RWPE2 (cell line): Measurements from ENCODE around the gene INPP5B.
"Not testable (repeated sequence)": the region's sequence is repeated elsewhere in the genome, so short reads cannot be mapped to it uniquely, and the experiment has no call there.

ENCODE experiments used
- ATAC-seq: fragments of 200-7000 bp; cut with Tn5 transposase; 3 replicates; pipeline ENCODE4 v1.9.1; 2021; ENCODE audit warnings: low read depth
- DNase-seq: peaks from one replicate; pipeline ENCODE4 v3.0.0-alpha.2; 2020; ENCODE audit warnings: low spot score
- H3K27ac ChIP-seq: fragments of 450-650 bp; 2 replicates; pipeline ENCODE4 v1.5.1; 2017; ENCODE audit warnings: mild to moderate bottlenecking; ENCODE audit not compliant: poor library complexity, severe bottlenecking
- H3K27me3 ChIP-seq: fragments of 250-450 bp; sonication (Bioruptor Pico); 2 replicates; pipeline ENCODE4 v1.5.1; 2021; ENCODE audit warnings: mild to moderate bottlenecking, moderate library complexity; ENCODE audit not compliant: insufficient read depth, poor library complexity, severe bottlenecking
- H3K36me3 ChIP-seq: fragments of 250-450 bp; sonication (Bioruptor Pico); 2 replicates; pipeline ENCODE4 v1.5.1; 2020; ENCODE audit warnings: low read depth, mild to moderate bottlenecking, moderate library complexity
- H3K4me1 ChIP-seq: fragments of 250-450 bp; sonication (Bioruptor Pico); 2 replicates; pipeline ENCODE4 v1.5.1; 2021; ENCODE audit warnings: mild to moderate bottlenecking, moderate library complexity; ENCODE audit not compliant: insufficient read depth, poor library complexity, severe bottlenecking
- H3K4me3 ChIP-seq: fragments of 250-450 bp; sonication (Bioruptor Pico); 2 replicates; pipeline ENCODE4 v1.5.1; 2021; ENCODE audit warnings: mild to moderate bottlenecking, moderate library complexity; ENCODE audit not compliant: severe bottlenecking
- H3K9me3 ChIP-seq: fragments of 250-450 bp; sonication (Bioruptor Pico); 2 replicates; pipeline ENCODE4 v1.5.1; 2021; ENCODE audit warnings: mild to moderate bottlenecking, moderate library complexity; ENCODE audit not compliant: severe bottlenecking
- CTCF ChIP-seq: fragments of 450-650 bp; IDR thresholded peaks from one replicate; pipeline ENCODE4 v1.5.1; 2017; ENCODE audit warnings: mild to moderate bottlenecking, moderate library complexity; ENCODE audit not compliant: poor library complexity, severe bottlenecking

Gene INPP5B

DNA sequence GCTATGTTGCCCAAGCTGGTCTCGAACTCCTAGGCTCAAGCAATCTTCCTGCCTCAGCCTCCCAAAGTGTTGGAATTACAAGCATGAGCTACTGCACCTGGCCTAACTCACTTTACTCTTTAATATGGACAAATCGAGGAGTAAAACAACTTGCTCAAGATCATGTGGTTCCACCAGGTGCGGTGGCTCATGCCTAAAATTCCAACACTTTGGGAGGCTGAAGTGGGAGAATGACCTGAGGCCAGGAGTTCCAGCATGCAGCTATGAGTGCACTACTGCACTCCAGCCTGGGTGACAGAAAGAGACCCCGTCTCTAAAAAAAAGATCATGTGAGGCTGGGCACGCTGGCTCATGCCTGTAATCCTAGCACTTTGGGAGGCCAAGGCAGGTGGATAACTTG is 2.0 kb downstream of the INPP5B start:
- Histone ChIP-seq H3K27ac (no peak overlapping the region), H3K4me1 (no peaks in the 10 kb centered on the region), H3K4me3 (no peak overlapping the region), H3K36me3 (no peaks in the 10 kb centered on the region), H3K27me3 (no peaks in the 10 kb centered on the region), H3K9me3 (no peaks in the 10 kb centered on the region)
- no peak for DNase-seq
- no peak for TF ChIP-seq CTCF
- no peak for ATAC-seq

DNA sequence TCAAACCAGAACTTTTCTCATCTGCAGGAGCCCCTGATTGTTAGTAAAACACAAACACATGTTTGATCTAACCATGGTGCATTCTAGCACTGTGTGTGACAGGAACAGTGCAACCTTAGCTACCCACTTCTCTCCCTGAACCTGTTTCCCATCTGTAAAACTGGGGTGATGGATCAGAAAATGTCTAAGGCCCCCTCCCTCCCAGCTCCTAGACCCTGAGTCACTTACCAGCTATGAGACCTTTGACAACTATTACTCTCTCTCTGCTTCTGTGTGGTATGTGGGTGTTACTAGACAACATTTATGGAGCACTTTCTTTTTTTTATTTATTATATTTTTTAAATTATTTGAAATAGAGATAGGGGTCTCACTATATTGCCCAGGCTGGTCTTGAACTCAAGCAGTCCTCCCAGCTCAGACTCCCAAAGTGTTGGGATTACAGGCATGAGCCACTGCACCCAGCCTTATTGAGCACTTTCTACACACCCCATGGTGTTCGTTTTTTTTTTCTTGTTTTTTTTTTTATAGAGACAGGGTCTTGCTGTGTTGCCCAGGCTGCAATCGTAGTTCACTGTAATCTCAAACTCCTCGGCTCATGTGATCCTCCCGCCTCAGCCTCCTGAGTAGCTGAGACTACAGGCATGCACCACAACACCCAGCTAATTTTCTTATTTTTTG is 2.6 kb downstream of the INPP5B start:
- Histone ChIP-seq H3K36me3 (no peaks in the 10 kb centered on the region), H3K9me3 (no peaks in the 10 kb centered on the region), H3K4me1 (no peaks in the 10 kb centered on the region), H3K4me3 (no peak overlapping the region), H3K27me3 (no peaks in the 10 kb centered on the region), H3K27ac (no peak overlapping the region)
- no peak for TF ChIP-seq CTCF
- peak; percentile 26; the same call in 1 of the 3 replicates for ATAC-seq
- no peak for DNase-seq

DNA sequence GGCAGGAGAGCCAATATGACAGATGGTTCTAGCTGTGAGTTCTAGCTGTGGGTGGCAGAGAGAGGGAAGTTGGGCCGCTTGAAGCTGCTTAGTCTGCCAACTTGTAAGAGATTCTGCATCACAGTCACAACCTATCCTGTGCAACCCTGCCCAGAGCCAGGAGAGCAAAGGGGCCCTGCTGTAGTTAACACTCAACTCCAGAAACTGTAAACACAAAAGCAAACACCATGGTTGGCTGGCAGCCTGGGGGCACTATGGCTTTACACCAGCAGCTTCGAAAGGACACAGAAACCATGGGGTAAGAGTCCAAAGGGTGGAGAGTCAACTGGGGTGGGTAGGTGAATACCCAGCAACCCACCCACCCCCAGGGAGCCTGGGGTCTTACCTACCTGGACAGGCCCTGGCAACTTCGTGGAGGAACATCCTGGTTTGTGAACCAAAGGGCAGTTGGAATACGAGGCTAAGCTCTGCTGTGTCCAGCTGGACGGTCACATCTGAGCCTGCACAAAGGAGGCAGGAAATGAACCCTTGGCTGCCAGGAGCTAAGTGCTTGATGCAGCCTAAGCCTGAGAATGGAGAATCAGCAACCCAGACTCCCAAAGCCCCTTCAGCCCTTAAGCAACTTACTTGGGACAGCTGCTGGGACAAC is 6.4 kb downstream of the INPP5B start:
- no peak overlapping the region for H3K27ac ChIP-seq

GRCh38 chr1:37936760-37937159 is 10.1 kb downstream of the INPP5B start:
- not testable (repeated sequence) for DNase-seq, H3K4me3 ChIP-seq, H3K27me3 ChIP-seq, H3K27ac ChIP-seq, H3K36me3 ChIP-seq, ATAC-seq, H3K4me1 ChIP-seq, H3K9me3 ChIP-seq

More for the DNA sequence above, 6.4 kb downstream of the INPP5B start:
- no peaks in the 10 kb centered on the region for H3K36me3 ChIP-seq
- no peaks in the 10 kb centered on the region for H3K9me3 ChIP-seq
- ATAC-seq (no peak), DNase-seq (no peak)
- no peak for TF ChIP-seq CTCF
- H3K27me3 ChIP-seq: no peaks in the 10 kb centered on the region
- H3K4me3 ChIP-seq: no peak overlapping the region
- H3K4me1 ChIP-seq: no peaks in the 10 kb centered on the region

GRCh38 chr1:37932759-37933158 is 14.1 kb downstream of the INPP5B start:
- no peak for TF ChIP-seq CTCF
- DNase-seq (no peak), ATAC-seq (peak; percentile 75)
- H3K9me3 ChIP-seq: no peaks in the 10 kb centered on the region
- H3K27ac ChIP-seq: peak overlapping the region; percentile 65
- H3K36me3 ChIP-seq: no peaks in the 10 kb centered on the region
- H3K4me1 ChIP-seq: peaks cover 20% of the 10 kb centered on the region
- H3K4me3 ChIP-seq: peak overlapping the region; percentile 1
- H3K27me3 ChIP-seq: no peaks in the 10 kb centered on the region
